ENCODE results near the gene FLAD1. TPM values are rescaled to one million over a fixed set of nuclear protein-coding genes. Genes with fewer than 3 reads are reported as not detected.

The FLAD1 gene
- total RNA-seq, 2 experiments from 2014 or later = 48.2 to 63.7 TPM

DNA sequence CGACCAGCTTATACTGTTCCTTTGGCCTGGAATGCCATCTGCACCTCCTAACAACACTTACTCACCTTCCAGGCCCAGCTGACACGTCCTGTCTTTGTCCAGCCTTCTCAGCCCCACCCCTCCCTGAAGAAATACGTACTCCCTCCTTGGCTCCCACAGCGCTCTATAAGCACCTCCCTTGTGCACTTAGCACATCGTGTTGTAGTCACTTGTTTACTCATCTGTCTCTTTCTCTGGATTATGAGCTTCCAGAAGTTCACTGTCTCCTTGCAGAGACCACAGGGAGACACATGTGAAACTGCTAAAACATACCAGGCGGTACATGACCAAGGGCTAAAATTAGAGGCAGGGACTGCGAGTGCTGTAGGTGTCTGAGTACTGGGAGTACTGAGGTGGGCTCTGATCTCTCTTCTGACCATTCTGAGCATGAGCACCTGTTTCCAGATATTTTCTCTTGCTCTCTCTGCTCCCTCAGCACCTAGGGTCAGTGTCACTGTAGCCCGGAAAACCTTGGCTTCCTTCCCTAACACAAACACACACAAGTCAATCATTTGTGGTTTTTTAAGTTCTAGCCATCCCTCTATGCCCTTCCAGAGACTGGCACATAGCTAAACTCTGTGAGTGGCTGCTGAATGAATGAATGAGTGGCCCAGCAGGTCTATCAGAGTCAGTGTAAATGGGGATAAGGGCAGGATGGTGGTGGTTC lies 55.6 kb downstream of the FLAD1 start:
- Mint-ChIP-seq H3K9me3 (ENCODE audit: low read depth) (no peaks in the 10 kb centered on the region), H3K27ac (no peak overlapping the region), H3K4me1 (peaks cover 4% of the 10 kb centered on the region), H3K27me3 (peaks cover 33% of the 10 kb centered on the region), H3K4me3 (no peak overlapping the region), H3K36me3 (no peaks in the 10 kb centered on the region)
- DNase-seq (no peak), ATAC-seq (no peak)
- CTCF ChIA-PET = interaction anchor here (1.1 to 18.1 kb wide), 4 partner anchors 10 to 46 kb away, joined by 3 to 323 read pairs (median 10); partner anchors contain the start of genes ADAM15 and EFNA4

DNA sequence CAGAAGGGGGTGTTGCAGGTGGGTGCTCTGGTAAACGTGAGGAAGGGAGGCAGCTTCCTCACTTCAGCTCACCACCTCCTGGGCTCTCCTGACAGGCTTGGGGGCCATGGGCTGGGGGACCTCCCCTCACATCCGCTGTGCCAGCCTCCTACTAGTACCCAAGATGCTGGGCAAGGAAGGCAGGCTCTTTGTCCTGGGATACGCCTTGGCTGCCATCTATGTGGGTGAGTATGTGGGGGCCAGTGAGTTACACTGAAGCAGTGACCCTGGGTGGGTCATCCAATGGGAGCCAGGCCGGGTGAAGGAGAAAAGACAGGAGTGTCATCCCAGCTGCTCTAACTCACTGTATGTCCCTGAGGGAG lies 56.1 kb downstream of the FLAD1 start:
- Mint-ChIP-seq H3K4me3 (no peak overlapping the region), H3K27me3 (peaks cover 30% of the 10 kb centered on the region), H3K9me3 (ENCODE audit: low read depth) (no peaks in the 10 kb centered on the region), H3K4me1 (peaks cover 4% of the 10 kb centered on the region), H3K36me3 (no peaks in the 10 kb centered on the region), H3K27ac (no peak overlapping the region)
- DNase-seq = no peak
- no peak for ATAC-seq
- CTCF ChIA-PET = interaction anchor here (1.1 to 18.1 kb wide), 4 partner anchors 11 to 46 kb away, joined by 3 to 323 read pairs (median 10); partner anchors contain the start of genes ADAM15 and EFNA4

- peaks cover 21% of the 10 kb centered on the region for H3K27me3 Mint-ChIP-seq
- DNase-seq (no peak), ATAC-seq (no peak)
- H3K36me3 Mint-ChIP-seq = no peaks in the 10 kb centered on the region
- H3K27ac Mint-ChIP-seq = no peak overlapping the region
- H3K4me1 Mint-ChIP-seq = peaks cover 13% of the 10 kb centered on the region
- H3K9me3 Mint-ChIP-seq (ENCODE audit: low read depth) = no peaks in the 10 kb centered on the region
- no peak overlapping the region for H3K4me3 Mint-ChIP-seq
- CTCF ChIA-PET = interaction anchor here (0.7 to 25.7 kb wide), 6 partner anchors 18 to 496 kb away, joined by 3 to 328 read pairs (median 44); partner anchors contain the start of genes ADAM15 and EFNA4
Measured at GRCh38 chr1:155040358-155041093, 57.4 kb downstream of the FLAD1 start.

Small RNA genes lying within 50 kb of the gene (microRNA-seq; reads per million reads assigned to microRNA genes)
- not detected for gene MIR4258

Other genes with a start within 250 kb of the FLAD1 start
- gene KCNN3, start 113.1 kb upstream of the FLAD1 start, total RNA-seq = under 1 TPM in 1 of 2 experiments, not detected in 1; 0.02 TPM
- 10 to 100 TPM; 43.6 to 46.8 TPM for gene PMVK, start 46.6 kb upstream of the FLAD1 start, total RNA-seq
- 10 to 100 TPM; 52.6 to 61.5 TPM for gene PBXIP1, start 27.2 kb upstream of the FLAD1 start, total RNA-seq
- 10 to 100 TPM; 44.0 to 47.9 TPM for gene PYGO2, start 21.6 kb upstream of the FLAD1 start, total RNA-seq
- 10 to 100 TPM; 48.0 to 57.4 TPM for gene SHC1, start 12.6 kb upstream of the FLAD1 start, total RNA-seq
- gene CKS1B, start 8.7 kb upstream of the FLAD1 start, total RNA-seq = 100 to 1,000 TPM; 149 to 155 TPM
- 1 to 10 TPM in 1 of 2 experiments, under 1 TPM in 1; 0.91 to 1.2 TPM for gene LENEP, start 10.2 kb downstream of the FLAD1 start, total RNA-seq
- gene ZBTB7B, start 19.5 kb downstream of the FLAD1 start, total RNA-seq = 10 to 100 TPM; 58.1 to 74.8 TPM
- gene DCST2, start 50.4 kb downstream of the FLAD1 start, total RNA-seq = under 1 TPM; 0.09 to 0.29 TPM
- not detected for gene DCST1, start 50.5 kb downstream of the FLAD1 start, total RNA-seq
- 10 to 100 TPM; 41.7 to 47.5 TPM for gene ADAM15, start 68.0 kb downstream of the FLAD1 start, total RNA-seq
- gene EFNA4, start 80.4 kb downstream of the FLAD1 start, total RNA-seq = 1 to 10 TPM; 3.8 to 5.3 TPM
- gene EFNA3, start 95.5 kb downstream of the FLAD1 start, total RNA-seq = 1 to 10 TPM; 1.9 to 2.8 TPM
- gene EFNA1, start 144.5 kb downstream of the FLAD1 start, total RNA-seq = not detected
- 10 to 100 TPM; 39.8 to 41.2 TPM for gene SLC50A1, start 152.5 kb downstream of the FLAD1 start, total RNA-seq
- 10 to 100 TPM; 54.2 to 57.0 TPM for gene DPM3, start 157.2 kb downstream of the FLAD1 start, total RNA-seq
- 100 to 1,000 TPM; 166 to 177 TPM for gene KRTCAP2, start 190.0 kb downstream of the FLAD1 start, total RNA-seq
- gene TRIM46, start 190.5 kb downstream of the FLAD1 start, total RNA-seq = 10 to 100 TPM; 11.2 to 16.1 TPM
- gene THBS3, start 224.6 kb downstream of the FLAD1 start, total RNA-seq = 10 to 100 TPM; 14.3 to 23.5 TPM
- 10 to 100 TPM; 39.0 to 48.6 TPM for gene MTX1, start 225.4 kb downstream of the FLAD1 start, total RNA-seq

Data from activated CD8-positive, alpha-beta memory T cell treated with anti-CD3 and anti-CD28 coated beads, Interleukin-2, amount 10 ng/mL, durations not matched to agents 7 days and 5 days (primary cell).